Body of pancreas (tissue), 4 donors: ENCODE results near the gene SYT9.

Source experiments
- CTCF ChIP-seq, 7 experiments: fragments of 450-650 bp in 4 of 7; fragments of 200-600 bp in 3 of 7; sonication (generic) in 3 of 7; IDR thresholded peaks; one replicate each; pipeline ENCODE4 v1.5.1; 2016 to 2019; ENCODE audit warnings: antibody characterized with exemption in 7 of 7
- POLR2A ChIP-seq, 3 donors: fragments of 450-650 bp; IDR thresholded peaks; one replicate each; pipeline ENCODE4 v1.6.1; 2016; ENCODE audit warnings: antibody characterized with exemption in 3 of 3, mild to moderate bottlenecking in 2 of 3

DNA sequence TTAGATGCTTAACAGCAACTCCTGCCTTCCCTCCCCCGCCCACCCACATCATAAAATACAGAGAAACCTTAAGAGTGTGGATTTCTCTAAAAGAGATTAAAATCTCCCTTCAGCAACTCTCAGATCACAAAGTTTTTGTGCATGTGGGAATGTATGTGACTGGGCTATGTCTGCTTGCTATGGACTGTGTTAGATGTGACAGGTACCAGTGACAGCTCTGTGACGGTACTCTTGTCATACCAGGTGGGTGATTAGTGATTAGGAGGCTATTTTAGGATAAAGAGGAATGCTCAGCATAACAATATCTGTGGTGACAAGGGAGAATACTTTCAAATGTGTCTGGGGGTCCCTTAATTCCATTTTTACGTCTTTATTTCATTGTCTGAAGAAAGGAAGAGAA lies 60.2 kb downstream of the SYT9 start:
- TF ChIP-seq POLR2A (IDR thresholded peaks at IDR 0.05): no peak
- TF ChIP-seq CTCF (IDR thresholded peaks at IDR 0.05): no peak
